Right renal cortex interstitium (tissue), 3 donors: ENCODE results near the gene GASK1A. TPM values are rescaled to one million over a fixed set of nuclear protein-coding genes. Genes with fewer than 3 reads are reported as not detected.

ENCODE experiments used
- DNase-seq, 3 donors: peaks; one replicate each; pipeline ENCODE4 v3.0.0-alpha.2; 2013; ENCODE audit warnings: low read depth in 3 of 3, low spot score in 2 of 3
- polyA plus RNA-seq, 3 donors: library from polyadenylated mRNA; unstranded; fragments of 120-200 nt; gene quantifications; one replicate each; pipeline ENCODE4 v1.2.1, GENCODE V29; 2013; ENCODE audit not compliant: insufficient read length in 3 of 3

Gene GASK1A
- polyA plus RNA-seq, 3 donors = 3.1 to 4.0 (median 3.6) TPM

DNA sequence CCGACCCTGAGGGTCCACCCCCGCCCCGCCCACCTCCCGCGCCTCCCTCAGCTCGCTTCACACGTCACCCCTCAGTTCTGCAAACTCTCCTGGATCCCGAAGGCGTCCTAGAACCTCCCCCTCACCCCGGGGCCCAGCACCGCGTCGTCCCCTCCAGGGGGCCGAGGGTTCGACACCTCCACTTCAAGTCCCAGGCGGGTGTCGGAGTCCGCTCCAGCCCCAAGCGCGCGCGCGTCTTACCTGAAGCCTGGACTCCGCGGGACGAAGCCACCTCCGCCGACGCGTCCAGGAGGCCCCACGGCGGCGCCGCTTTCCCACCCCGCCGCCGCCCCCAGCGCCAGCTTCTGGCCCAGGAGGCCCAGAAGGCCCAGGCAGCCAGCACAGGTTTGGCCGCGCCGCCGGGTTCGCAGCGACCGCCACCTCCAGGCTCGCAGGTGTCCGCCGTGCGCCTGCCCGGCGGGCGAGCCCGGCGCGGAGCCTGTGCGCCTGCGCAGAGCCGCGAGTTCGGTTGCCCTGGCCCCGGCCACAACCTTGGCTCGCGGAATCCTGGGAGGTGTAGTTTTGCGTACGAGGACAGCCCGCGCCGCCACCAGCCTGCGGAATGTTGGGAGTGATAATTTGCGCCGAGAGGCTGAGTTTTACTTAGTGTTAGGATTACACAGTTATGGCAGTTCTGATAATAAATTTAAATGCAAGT is 126.6 kb downstream of the GASK1A start, which contains the start of gene POMGNT2:
TSS of gene POMGNT2 (minus strand) at position 484 of the 697 bp plus-strand sequence. CDS start 24,648 bp downstream, outside the sequence.
- peak; percentile 62 to 74 (median 69) for DNase-seq

DNA sequence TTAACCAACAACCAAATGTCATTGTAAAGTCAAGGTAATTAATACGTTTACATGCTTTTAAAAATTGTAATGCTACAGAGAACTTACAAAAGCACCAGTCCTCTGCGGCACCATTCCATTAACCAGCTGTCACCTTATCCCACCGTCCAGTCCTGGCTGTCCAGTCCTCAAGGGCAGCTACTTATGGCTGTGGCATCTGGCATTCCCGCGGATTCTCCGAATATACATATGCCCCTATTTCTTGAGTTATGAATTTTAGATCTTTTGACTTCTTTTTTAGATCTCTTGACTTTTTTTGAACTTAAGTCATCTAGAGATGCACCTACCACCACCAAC is 127.2 kb downstream of the GASK1A start:
- no peak for DNase-seq

Other genes starting within 250 kb of the GASK1A start
- 1 to 10 TPM; 2.4 to 4.0 (median 2.4) TPM for gene CCDC13, start 206.1 kb upstream of the GASK1A start, polyA plus RNA-seq
- gene HIGD1A, start 174.8 kb upstream of the GASK1A start, polyA plus RNA-seq = 100 to 1,000 TPM; 168 to 202 (median 185) TPM
- gene ACKR2, start 169.9 kb upstream of the GASK1A start, polyA plus RNA-seq = 1 to 10 TPM; 1.8 to 2.0 (median 1.9) TPM
- gene CYP8B1, start 103.4 kb upstream of the GASK1A start, polyA plus RNA-seq = under 1 TPM; 0.67 to 0.87 (median 0.83) TPM
- gene ZNF662, start 73.2 kb upstream of the GASK1A start, polyA plus RNA-seq = 10 to 100 TPM; 18.9 to 23.4 (median 23.2) TPM
- gene POMGNT2, start 126.8 kb downstream of the GASK1A start, polyA plus RNA-seq = 10 to 100 TPM; 19.2 to 21.7 (median 21.7) TPM